K562 (cell line): ENCODE measurements around the gene MYOZ2. TPM values are rescaled to one million over a fixed set of nuclear protein-coding genes. Genes with fewer than 3 reads are reported as not detected.

Experiments
- ATAC-seq: fragments of 200-7000 bp; cut with Tn5 transposase; 3 replicates; pipeline ENCODE4 v1.9.1; 2020; ENCODE audit warnings: moderate library complexity
- BruUV-seq: library from RNA; stranded (reverse); fragments of 400-500 nt; replicated peaks from 2 replicates; lab custom pipeline; 2021; lab: Mats Ljungman, UMichigan
- CTCF ChIA-PET: fragments of 300-600 bp; formaldehyde crosslinking; extraction: SDS; loops from one replicate; lab custom pipeline; 2021; ENCODE audit warnings: low intra/inter-chr PET ratio; lab: Yijun Ruan, JAX
- POLR2A ChIA-PET: fragments of 300-600, 350-650 bp; sonication (Branson Sonifier 250); formaldehyde crosslinking; extraction: SDS; loops from one replicate; lab custom pipeline; 2021; ENCODE audit warnings: antibody characterized with exemption, inconsistent platforms; lab: Yijun Ruan, JAX
- DNase-seq, 4 experiments: peaks; one replicate each; pipeline versions ENCODE4 v3.0.0 to v3.0.0-alpha.2; 2011 to 2018; ENCODE audit warnings: low spot score in 3 of 4, mixed read lengths in 3 of 4; ENCODE audit errors: extremely low read depth in 1 of 4
- FAIRE-seq: peaks from 2 replicates; lab custom pipeline; 2011; peaks lifted over from hg19 to GRCh38; lab: Jason Lieb, UNC
- H2AFZ ChIP-seq: 2 replicates; pipeline ENCODE4 v1.6.0; 2011; ENCODE audit warnings: low read depth, low read length, control low read depth, inconsistent platforms
- H3K27ac ChIP-seq: fragments of 200-600 bp; 3 replicates; pipeline ENCODE4 v1.8.0; 2011; ENCODE audit warnings: low read depth, mild to moderate bottlenecking, control low read depth, inconsistent platforms, low read length, moderate library complexity, mixed read lengths; ENCODE audit errors: extremely low read depth
- H3K27me3 ChIP-seq, 2 experiments: fragments of 300-600 bp in 1 of 2; 2 replicates in 1 of 2; 3 replicates in 1 of 2; pipeline versions ENCODE4 v1.6.0 to v1.8.0; 2011; ENCODE audit warnings: inconsistent platforms in 2 of 2, low read length in 2 of 2, mild to moderate bottlenecking in 1 of 2, mixed read lengths in 1 of 2, moderate library complexity in 1 of 2; ENCODE audit not compliant: control insufficient read depth in 2 of 2, insufficient read depth in 2 of 2
- H3K36me3 ChIP-seq: fragments of 300-600 bp; 3 replicates; pipeline ENCODE4 v1.8.0; 2011; ENCODE audit warnings: mild to moderate bottlenecking, low read length, inconsistent platforms; ENCODE audit not compliant: control insufficient read depth, insufficient read depth
- H3K4me1 ChIP-seq, 2 experiments: fragments of 200-600 bp in 1 of 2; replicated peaks in 1 of 2; 2 replicates in 1 of 2; 3 replicates in 1 of 2; pipeline versions ENCODE4 v1.5.1 to v1.8.0; 2011; ENCODE audit warnings: inconsistent platforms in 2 of 2, low read length in 2 of 2, mild to moderate bottlenecking in 1 of 2, mixed read lengths in 1 of 2, moderate library complexity in 1 of 2; ENCODE audit not compliant: control insufficient read depth in 2 of 2, insufficient read depth in 2 of 2
- H3K4me2 ChIP-seq: 2 replicates; pipeline ENCODE4 v1.6.1; 2011; ENCODE audit warnings: low read length, control low read depth, inconsistent platforms, mixed read lengths; ENCODE audit not compliant: insufficient read depth
- H3K4me3 ChIP-seq: fragments of 200-600 bp; sonication (generic), shearing (Covaris generic); 2 replicates; pipeline ENCODE4 v1.5.1; 2016; ENCODE audit warnings: control low read depth, inconsistent platforms
- H3K79me2 ChIP-seq: fragments of 200-600 bp; 3 replicates; pipeline ENCODE4 v1.8.0; 2011; ENCODE audit warnings: low read length, inconsistent platforms; ENCODE audit not compliant: control insufficient read depth, insufficient read depth
- H3K9ac ChIP-seq, 2 experiments: 2 replicates each; pipeline versions ENCODE4 v1.6.0 to v1.6.1; 2011; ENCODE audit warnings: low read depth in 2 of 2, low read length in 2 of 2, control low read depth in 1 of 2, inconsistent platforms in 1 of 2, mild to moderate bottlenecking in 1 of 2, mixed read lengths in 1 of 2; ENCODE audit not compliant: insufficient read depth in 1 of 2
- H3K9me1 ChIP-seq: one replicate; pipeline ENCODE4 v1.6.0; 2011; ENCODE audit warnings: inconsistent platforms, mild to moderate bottlenecking, low read length, moderate library complexity; ENCODE audit not compliant: control insufficient read depth, insufficient read depth
- H3K9me3 ChIP-seq: replicated peaks from 2 replicates; pipeline ENCODE4 v1.5.1; 2011; ENCODE audit warnings: low read depth, low read length, inconsistent platforms; ENCODE audit not compliant: control insufficient read depth, insufficient read depth
- H4K20me1 ChIP-seq: replicated peaks from 2 replicates; pipeline ENCODE4 v1.6.1; 2011; ENCODE audit warnings: low read length, inconsistent platforms, mixed read lengths; ENCODE audit not compliant: control insufficient read depth, insufficient read depth
- CSDE1 ChIP-seq, 2 experiments: fragments of 450-650 bp; IDR thresholded peaks; 2 replicates each; pipeline ENCODE4 v1.6.1; 2016; ENCODE audit warnings: mild to moderate bottlenecking in 1 of 2
- DDX20 ChIP-seq: fragments of 450-650 bp; IDR thresholded peaks from 2 replicates; pipeline ENCODE4 v1.6.1; 2016; ENCODE audit warnings: missing genetic modification characterization, low read depth, mild to moderate bottlenecking, missing compliant biosample characterization, moderate library complexity
- FOXP4 ChIP-seq: sonication (generic); formaldehyde crosslinking; IDR thresholded peaks from 2 replicates; pipeline ENCODE4 v1.8.0; 2022; ENCODE audit warnings: mild to moderate bottlenecking, missing genetic modification reagents, borderline replicate concordance
- GABPA ChIP-seq: fragments of 200-800 bp; sonication (Bioruptor generic); conservative IDR thresholded peaks from 2 replicates; pipeline ENCODE4 v1.6.1; 2016; ENCODE audit warnings: low read depth, missing genetic modification characterization, missing compliant biosample characterization
- GTF2F1 ChIP-seq: IDR thresholded peaks from 2 replicates; pipeline ENCODE4 v1.6.1; 2011; ENCODE audit warnings: low read depth, low read length, improper control_type of control experiment
- HEY1 ChIP-seq: fragments of 250-450 bp; sonication (Bioruptor Pico); IDR thresholded peaks from 2 replicates; pipeline ENCODE4 v1.5.0; 2020; ENCODE audit warnings: mild to moderate bottlenecking, moderate library complexity, borderline replicate concordance
- HMGXB4 ChIP-seq: sonication (generic); formaldehyde crosslinking; IDR thresholded peaks from 2 replicates; pipeline ENCODE4 v1.8.1; 2023; ENCODE audit warnings: mild to moderate bottlenecking, missing genetic modification reagents
- LEF1 ChIP-seq: fragments of 450-650 bp; IDR thresholded peaks from 2 replicates; pipeline ENCODE4 v1.6.1; 2016; ENCODE audit warnings: mild to moderate bottlenecking
- NFYB ChIP-seq: IDR thresholded peaks from 2 replicates; pipeline ENCODE4 v1.6.1; 2011; ENCODE audit warnings: mild to moderate bottlenecking, moderate library complexity; ENCODE audit not compliant: insufficient read length; ENCODE audit errors: extremely low read depth
- NUFIP1 ChIP-seq: fragments of 450-650 bp; IDR thresholded peaks from 2 replicates; pipeline ENCODE4 v1.6.1; 2018; ENCODE audit not compliant: partially characterized antibody
- RBFOX2 ChIP-seq: fragments of 200-400 bp; formaldehyde crosslinking; IDR thresholded peaks from 2 replicates; pipeline ENCODE4 v1.6.1; 2017; ENCODE audit warnings: low read depth, mild to moderate bottlenecking, low read length, moderate library complexity
- ZEB2 ChIP-seq: fragments of 450-650 bp; IDR thresholded peaks from 2 replicates; pipeline ENCODE4 v1.6.1; 2016
- ZNF143 ChIP-seq: sonication (generic); formaldehyde crosslinking; IDR thresholded peaks from 2 replicates; pipeline ENCODE4 v1.9.0; 2022; ENCODE audit warnings: mild to moderate bottlenecking, missing genetic modification reagents
- ZNF583 ChIP-seq: fragments of 250-450 bp; sonication (Bioruptor Pico); IDR thresholded peaks from 2 replicates; pipeline ENCODE4 v1.4.0; 2020
- ZNF589 ChIP-seq: fragments of 200-800 bp; sonication (Bioruptor generic); IDR thresholded peaks from 2 replicates; pipeline ENCODE4 v1.6.1; 2016; ENCODE audit warnings: low read depth, missing genetic modification characterization, missing compliant biosample characterization
- WGBS: fragments of 100-300 bp; shearing (Covaris generic); methylation state at CpG from one replicate; pipeline ENCODE4 v1.1.6; 2016; ENCODE audit warnings: low coverage, mixed read lengths; ENCODE audit not compliant: insufficient coverage; ENCODE audit errors: missing lambda C conversion rate; 5-methylcytosine and 5-hydroxymethylcytosine counted together
- in situ Hi-C: fragments of 300-500 bp; cut with MboI; formaldehyde crosslinking; loops from 4 replicates; pipeline ENCODE4 v1.15.0; 2018; ENCODE audit warnings: inconsistent platforms, mixed read lengths
- intact Hi-C: fragments of 100-400 bp; cut with micrococcal nuclease; formaldehyde crosslinking; loops from 2 replicates; pipeline ENCODE4 v1.14.2; 2022
- polyA plus RNA-seq, 8 experiments: library from polyadenylated mRNA; depleted of rRNA in 4 of 8; stranded (reverse) in 5 of 8; unstranded in 3 of 8; fragments of >200 nt; fragmentation: Nextera tagmentation in 2 of 8; fragmentation: Illumina TruSeq in 1 of 8; extraction: Ambion mirVana in 2 of 8; extraction: Trizol in 1 of 8; gene quantifications; 2 replicates each; pipeline versions ENCODE4 v1.2.1 to v1.2.3, GENCODE V29; 2011 to 2014; ENCODE audit warnings: inconsistent platforms in 1 of 8, missing spikeins in 1 of 8
- total RNA-seq, 7 experiments: library from RNA; depleted of rRNA in 6 of 7; stranded (reverse); fragments of >200 nt in 6 of 7; fragmentation: Illumina TruSeq in 2 of 7; extraction: Trizol in 2 of 7; gene quantifications; 2 replicates each; pipeline versions ENCODE4 v1.2.1 to v1.2.3, GENCODE V29; 2011 to 2021; ENCODE audit warnings: low replicate concordance in 1 of 7
- TF ChIP-seq, protein P1 (sequence below): fragments of 150-350 bp; IDR thresholded peaks from 2 replicates; pipeline ENCODE4 v1.6.1; 2014; ENCODE audit warnings: low read depth, mild to moderate bottlenecking, low read length, borderline replicate concordance

Gene MYOZ2
- total and polyA plus RNA-seq, 9 of the 15 experiments (the other 6 are each of a cell fraction or from before 2014, with no cell fraction given), result not detected

GRCh38 chr4:119118397-119118796, 17.2 kb upstream of the MYOZ2 start:
- POLR2A ChIA-PET, result interaction anchor here (0.6 kb wide), 1 partner anchor 16 kb away, joined by 3 read pairs; no protein-coding TSS in a partner anchor
- in situ Hi-C loops, result no loop called here
- Histone ChIP-seq H3K9ac (no peak overlapping the region), H3K4me1 (no peaks in the 10 kb centered on the region), H3K27me3 (peaks cover 4% of the 10 kb centered on the region in 2 experiments; a peak in 3 of 5 replicates), H3K9me3 (no peaks in the 10 kb centered on the region), H4K20me1 (no peaks in the 10 kb centered on the region), H3K4me2 (no peak overlapping the region), H3K36me3 (no peaks in the 10 kb centered on the region), H3K79me2 (no peaks in the 10 kb centered on the region), H3K4me3 (no peak overlapping the region), H3K27ac (no peak overlapping the region), H3K9me1 (no peaks in the 10 kb centered on the region), H2AFZ (no peak overlapping the region)
- ATAC-seq (no peak), DNase-seq (no peak), FAIRE-seq (no peak)
- TF ChIP-seq ZNF589 (no peak), HMGXB4 (no peak), NFYB (no peak), ZNF583 (CRISPR knock-in tag) (no peak), LEF1 (no peak), GTF2F1 (no peak), DDX20 (tag) (no peak), HEY1 (CRISPR knock-in tag) (no peak), ZNF143 (no peak), RBFOX2 (no peak), ZEB2 (no peak), FOXP4 (CRISPR knock-in tag) (no peak), CSDE1 (IDR thresholded peaks at IDR 0.05) (no peak), NUFIP1 (no peak), GABPA (tag) (no peak)
- TF ChIP-seq, protein P1, sequence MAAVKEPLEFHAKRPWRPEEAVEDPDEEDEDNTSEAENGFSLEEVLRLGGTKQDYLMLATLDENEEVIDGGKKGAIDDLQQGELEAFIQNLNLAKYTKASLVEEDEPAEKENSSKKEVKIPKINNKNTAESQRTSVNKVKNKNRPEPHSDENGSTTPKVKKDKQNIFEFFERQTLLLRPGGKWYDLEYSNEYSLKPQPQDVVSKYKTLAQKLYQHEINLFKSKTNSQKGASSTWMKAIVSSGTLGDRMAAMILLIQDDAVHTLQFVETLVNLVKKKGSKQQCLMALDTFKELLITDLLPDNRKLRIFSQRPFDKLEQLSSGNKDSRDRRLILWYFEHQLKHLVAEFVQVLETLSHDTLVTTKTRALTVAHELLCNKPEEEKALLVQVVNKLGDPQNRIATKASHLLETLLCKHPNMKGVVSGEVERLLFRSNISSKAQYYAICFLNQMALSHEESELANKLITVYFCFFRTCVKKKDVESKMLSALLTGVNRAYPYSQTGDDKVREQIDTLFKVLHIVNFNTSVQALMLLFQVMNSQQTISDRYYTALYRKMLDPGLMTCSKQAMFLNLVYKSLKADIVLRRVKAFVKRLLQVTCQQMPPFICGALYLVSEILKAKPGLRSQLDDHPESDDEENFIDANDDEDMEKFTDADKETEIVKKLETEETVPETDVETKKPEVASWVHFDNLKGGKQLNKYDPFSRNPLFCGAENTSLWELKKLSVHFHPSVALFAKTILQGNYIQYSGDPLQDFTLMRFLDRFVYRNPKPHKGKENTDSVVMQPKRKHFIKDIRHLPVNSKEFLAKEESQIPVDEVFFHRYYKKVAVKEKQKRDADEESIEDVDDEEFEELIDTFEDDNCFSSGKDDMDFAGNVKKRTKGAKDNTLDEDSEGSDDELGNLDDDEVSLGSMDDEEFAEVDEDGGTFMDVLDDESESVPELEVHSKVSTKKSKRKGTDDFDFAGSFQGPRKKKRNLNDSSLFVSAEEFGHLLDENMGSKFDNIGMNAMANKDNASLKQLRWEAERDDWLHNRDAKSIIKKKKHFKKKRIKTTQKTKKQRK, result no peak
- intact Hi-C loops, result no loop called here
- CTCF ChIA-PET, result no interaction called here
- BruUV-seq, result no TSS peak
- WGBS, result 0% methylated on average over 2 of the region's 2 CpGs
